GM19397 (cell line): ENCODE results near the gene P2RY6.
A peak's percentile ranks its signal among the peaks of the same experiment; 100 is the strongest.

ENCODE experiments used
- ATAC-seq: cut with Tn5 transposase; IDR thresholded peaks from one replicate; pipeline ENCODE4 v1.9.1; 2021; ENCODE audit warnings: mild to moderate bottlenecking, moderate library complexity; ENCODE audit not compliant: unreplicated experiment

Gene P2RY6

DNA sequence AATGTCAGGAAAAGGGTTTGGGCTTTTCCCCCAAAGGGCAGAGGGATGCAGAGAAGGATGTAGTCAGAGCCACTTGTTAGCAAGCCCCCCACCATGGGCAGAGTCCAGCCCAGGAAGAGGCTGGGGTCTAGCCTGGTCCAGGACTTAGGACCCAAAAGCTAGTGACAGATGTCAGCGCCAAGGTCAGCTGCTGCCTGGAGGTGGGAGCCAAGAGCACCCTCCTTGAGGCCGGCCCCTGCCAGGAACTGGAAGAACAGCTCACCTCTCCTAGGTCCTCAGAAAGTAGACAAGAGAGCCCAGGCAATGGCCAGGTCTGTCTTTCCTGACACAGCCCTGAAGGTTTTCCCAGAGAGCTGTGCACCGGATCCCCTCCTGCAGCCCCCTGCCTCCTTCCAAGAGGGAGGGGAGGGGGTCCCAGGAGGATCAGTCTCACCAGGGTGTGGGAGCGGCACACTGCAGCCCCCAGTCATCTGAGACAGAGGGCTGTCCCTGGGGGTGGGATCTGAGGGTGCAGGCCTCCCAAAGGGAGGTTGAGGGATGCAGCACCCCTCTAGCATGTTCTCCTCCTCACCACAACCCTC is 21.3 kb downstream of the P2RY6 start:
- ATAC-seq: no peak

DNA sequence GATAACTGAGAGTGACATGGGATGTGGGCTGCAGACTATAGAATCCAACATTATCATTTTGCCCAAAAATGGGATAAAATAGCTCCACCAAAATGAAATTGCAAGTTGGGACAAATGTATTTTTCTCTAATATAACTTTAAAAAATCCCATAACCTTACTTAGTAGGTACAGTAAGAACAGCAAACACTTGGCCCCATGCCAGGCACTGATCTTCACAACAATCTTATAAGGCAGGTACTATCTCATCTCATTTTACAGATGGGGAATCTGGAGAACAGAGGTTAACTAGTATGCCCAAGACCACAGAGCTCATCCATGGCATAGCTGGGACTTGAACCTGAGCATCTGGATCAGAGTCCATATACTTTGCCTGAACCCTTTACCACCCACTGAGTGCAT is 22.5 kb downstream of the P2RY6 start:
- ATAC-seq: no peak

DNA sequence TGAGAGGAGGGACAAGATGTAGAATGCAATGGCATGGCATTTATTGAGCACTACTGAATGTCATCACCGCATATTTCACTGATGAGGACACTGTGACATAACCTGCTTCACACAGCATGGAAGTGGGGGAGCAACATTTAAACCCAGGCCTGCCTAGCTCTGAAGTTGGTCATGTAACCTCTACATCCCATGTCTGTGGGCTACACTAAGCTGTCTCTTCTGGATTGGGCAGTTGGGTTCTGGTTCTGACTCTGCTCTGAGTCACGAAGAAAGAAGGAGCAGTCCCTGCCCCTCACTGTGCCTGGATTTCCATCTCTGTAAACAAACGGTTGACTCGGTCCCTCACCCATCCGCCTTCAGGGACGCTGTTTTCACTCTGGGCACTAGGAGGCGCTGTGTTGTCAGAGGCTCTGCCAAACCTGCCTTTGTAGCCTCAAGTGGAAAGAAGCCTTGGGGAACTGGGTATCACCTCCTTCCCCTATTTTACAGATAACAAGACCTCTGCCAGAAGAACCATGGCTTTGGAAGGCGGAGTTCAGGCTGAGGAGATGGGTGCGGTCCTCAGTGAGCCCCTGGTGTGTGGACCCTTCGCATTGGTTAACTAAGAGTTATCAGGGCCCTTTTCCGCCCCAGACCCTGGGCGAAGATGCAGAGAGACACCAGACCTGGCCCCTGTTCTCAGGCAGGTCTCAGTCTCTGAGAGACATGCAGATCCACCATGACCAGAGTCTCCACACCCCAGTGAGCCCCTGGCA is 23.3 kb downstream of the P2RY6 start:
- peak; percentile 52 for ATAC-seq

DNA sequence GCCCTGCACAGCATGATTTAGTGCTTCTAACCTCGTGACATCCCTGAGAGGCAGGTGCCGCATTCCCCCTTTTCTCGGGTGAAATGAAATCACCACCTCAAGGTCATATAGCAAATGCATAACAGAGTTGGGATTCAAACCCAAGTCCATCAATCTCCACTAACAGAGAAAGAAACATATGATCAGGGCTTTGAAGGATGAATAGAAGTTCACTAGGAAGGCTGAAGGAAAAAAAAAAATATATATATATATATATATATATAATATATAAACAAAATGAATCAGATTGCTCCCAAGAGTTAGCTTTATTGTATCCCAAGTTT is 23.8 kb downstream of the P2RY6 start:
- ATAC-seq: no peak

GRCh38 chr11:73296501-73297230 is 24.5 kb downstream of the P2RY6 start:
- no peak for ATAC-seq

DNA sequence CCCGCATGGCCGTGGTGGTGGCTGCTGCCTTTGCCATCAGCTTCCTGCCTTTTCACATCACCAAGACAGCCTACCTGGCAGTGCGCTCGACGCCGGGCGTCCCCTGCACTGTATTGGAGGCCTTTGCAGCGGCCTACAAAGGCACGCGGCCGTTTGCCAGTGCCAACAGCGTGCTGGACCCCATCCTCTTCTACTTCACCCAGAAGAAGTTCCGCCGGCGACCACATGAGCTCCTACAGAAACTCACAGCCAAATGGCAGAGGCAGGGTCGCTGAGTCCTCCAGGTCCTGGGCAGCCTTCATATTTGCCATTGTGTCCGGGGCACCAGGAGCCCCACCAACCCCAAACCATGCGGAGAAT is 25.1 kb downstream of the P2RY6 start:
- no peak for ATAC-seq

DNA sequence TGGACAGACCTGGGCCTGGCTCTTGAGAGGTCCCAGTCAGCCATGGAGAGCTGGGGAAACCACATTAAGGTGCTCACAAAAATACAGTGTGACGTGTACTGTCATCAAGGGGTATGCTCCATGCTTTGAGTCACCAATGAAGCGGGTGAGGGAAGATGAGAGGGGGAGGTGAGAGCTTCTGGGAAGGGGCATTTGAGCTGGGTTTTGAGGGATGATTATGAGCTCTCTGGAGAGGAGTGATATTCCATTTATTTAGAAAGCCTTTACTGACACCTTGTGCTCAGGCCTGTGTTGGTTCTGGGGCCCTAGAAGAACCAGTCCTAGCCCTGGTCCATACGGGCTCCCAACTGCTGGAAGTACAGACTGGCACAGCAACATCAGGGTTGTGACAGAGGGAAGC is 25.6 kb downstream of the P2RY6 start:
- no peak for ATAC-seq

- no peak for ATAC-seq
Observed at GRCh38 chr11:73298233-73298632, 26.1 kb downstream of the P2RY6 start.

- ATAC-seq: no peak
Observed at GRCh38 chr11:73299751-73300150, 27.6 kb downstream of the P2RY6 start.

DNA sequence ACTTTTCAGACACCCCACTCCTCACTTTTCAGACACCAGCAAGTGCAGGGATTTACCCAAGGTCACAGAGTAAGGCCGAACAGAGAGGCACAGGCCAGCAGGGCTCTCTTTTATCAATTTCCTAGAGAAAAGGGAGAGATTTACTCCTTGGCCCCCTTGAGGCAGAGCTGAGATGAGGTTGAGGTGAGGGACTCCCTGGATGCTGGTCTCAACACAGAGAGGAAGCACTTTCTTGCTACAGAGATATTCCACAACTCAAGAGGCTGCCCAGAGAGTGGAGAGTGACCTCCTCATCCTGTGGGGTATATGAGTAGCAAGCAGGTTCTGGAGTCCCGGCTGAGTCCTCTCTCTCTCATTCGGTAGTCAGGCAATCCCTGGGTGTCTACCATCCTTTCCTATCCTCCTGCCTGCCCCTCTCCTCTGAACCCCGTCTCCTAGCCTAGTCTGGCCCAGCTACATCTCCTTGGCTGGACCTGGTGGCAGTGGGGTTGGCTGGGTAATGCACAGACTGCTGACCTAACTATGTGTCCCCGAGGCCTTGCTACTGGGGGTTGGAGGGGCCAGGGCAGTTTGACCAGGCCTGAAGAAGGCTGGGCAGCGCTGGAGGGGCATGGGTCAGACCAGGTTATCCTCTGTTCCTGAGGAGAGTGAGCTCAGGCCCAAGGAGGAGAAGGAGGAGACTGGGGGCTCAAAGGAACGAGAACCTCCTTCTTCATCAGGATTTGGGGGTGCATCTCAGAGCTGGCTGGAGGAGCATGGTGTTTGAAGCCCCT is 34.1 kb downstream of the P2RY6 start:
- no peak for ATAC-seq

DNA sequence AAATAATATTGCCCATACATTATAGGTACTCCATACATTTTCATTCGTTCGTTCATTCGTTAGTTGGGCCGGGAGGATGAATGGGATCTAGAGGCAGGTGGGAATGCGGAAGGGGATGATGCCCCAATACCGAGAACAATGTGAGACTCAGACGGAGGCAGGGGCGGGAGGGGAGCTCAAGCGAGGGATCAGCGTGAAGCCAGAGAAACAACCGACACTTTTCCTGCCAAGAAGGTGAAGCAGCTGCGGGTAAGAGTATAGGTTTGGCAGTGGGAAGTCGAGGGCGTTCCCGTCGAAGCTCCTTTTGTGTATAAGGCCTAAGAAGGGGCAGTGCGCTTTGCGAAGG is 34.8 kb downstream of the P2RY6 start:
- ATAC-seq: no peak

DNA sequence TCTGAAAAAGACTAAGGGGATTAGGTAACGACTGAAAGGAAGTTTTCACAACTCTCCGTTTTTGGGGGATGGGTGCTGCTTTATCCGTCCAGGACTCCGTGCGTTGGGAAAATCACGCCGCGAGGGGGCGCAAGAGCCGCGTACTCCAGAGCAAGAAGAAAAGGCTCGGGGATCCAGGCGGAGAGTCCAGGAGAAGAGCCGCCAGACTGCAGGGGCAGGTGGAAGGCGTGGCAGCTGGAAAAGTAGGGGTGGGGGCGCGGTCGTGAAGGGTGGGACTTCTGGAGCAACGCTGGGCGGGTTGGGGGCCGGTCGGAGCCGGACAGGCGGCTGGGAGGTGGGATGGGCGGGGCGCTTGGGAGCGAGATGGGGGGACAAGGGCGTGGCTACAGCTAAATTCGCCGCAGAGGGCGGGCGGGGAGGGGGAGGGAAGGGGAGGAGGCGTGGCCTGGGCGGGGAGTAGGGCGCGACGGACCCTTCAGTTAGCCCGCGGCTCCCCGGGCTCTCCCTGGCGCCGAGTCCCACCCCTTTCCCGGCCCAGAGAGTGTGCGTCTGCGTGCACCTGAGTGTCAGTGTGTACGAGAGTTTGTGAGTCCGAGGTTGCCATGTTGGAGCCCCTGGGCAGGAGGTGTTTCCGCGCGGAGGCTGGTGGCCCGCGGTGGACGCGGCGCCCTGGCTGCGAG is 35.3 kb downstream of the P2RY6 start:
- peak; percentile 52 for ATAC-seq

DNA sequence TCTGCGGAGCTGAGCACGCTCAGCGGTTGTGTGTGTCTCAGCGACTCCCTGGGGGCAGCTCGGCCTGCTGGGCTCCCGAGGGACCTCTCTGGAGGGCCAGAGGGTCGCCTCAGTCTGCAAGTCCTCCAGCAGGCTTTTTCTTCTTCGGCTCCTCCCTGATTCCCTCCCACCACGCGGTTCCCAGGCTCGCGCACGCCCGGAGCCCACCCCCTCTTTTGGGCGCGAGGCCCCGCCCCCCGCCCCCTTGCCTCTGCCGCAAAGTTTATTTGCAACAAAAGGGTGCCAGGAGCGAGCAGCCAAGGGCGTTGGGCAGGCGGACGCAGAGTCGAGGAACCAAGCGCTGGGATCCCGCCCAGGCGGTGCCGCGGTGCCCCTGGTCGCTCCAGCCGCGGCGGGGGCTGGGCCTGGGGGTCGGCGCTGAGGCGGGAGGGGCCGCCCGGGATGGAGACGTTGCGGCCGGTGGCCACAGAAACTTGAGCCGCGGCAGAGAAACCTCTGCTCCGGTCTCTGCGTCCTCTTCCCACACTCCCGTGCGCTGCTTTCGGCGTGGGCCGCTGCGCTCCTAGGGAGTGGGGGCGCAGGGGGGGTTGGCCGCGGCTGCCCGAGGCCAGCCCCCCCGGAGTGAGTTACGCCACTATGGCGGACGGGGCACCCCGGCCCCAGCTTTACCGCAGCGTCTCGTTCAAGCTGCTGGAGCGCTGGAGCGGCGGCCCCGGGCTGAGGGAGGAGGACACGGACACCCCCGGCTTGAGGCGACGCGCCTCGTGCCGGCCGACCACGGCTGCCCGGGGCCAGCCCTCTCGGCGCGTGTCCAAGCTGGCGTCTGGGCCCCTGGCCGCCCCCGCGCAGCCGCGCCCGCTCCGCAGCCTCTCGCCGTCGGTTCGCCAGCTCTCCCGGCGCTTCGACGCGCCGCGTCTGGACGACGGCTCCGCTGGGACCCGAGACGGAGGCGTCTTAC is 36.1 kb downstream of the P2RY6 start, which contains the start of gene ARHGEF17:
Gene ARHGEF17 (plus strand): TSS at position 274 of the 958 bp plus-strand sequence. CDS start 363 bp downstream, at position 637.
- ATAC-seq: peak; percentile 19

GRCh38 chr11:73308961-73309919 is 37.1 kb downstream of the P2RY6 start:
- ATAC-seq: no peak

- ATAC-seq: no peak
Observed at GRCh38 chr11:73310076-73310475, 37.9 kb downstream of the P2RY6 start.

DNA sequence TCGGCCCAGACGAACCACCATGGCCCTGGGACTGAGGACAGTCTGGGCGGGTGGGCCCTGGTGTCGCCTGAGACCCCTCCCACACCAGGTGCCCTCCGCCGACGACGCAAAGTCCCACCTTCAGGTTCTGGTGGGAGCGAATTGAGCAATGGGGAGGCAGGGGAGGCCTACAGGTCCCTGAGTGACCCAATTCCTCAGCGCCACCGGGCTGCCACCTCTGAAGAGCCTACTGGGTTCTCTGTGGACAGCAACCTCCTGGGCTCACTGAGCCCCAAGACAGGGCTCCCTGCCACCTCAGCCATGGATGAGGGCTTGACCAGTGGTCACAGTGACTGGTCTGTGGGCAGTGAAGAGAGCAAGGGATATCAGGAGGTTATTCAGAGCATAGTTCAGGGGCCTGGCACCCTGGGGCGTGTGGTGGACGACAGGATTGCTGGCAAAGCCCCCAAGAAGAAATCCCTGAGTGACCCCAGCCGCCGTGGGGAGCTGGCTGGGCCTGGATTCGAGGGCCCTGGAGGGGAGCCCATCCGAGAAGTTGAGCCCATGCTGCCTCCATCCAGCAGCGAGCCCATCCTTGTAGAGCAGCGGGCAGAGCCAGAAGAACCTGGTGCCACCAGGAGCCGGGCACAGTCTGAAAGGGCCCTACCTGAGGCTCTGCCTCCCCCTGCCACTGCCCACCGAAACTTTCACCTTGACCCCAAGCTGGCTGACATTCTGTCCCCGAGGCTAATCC is 38.7 kb downstream of the P2RY6 start:
- no peak for ATAC-seq

GRCh38 chr11:73311394-73311869 is 39.3 kb downstream of the P2RY6 start:
- ATAC-seq: no peak

GRCh38 chr11:73312036-73312435 is 39.9 kb downstream of the P2RY6 start:
- no peak for ATAC-seq
